NCI-H1105 (cell line): Measurements from ENCODE around the gene CPLX1.
A peak's percentile ranks its signal among the peaks of the same experiment; 100 is the strongest.

ENCODE experiments used
- DNase-seq: peaks from one replicate; lab custom pipeline; 2025; lab: John Stamatoyannopoulos, UW

CPLX1 gene

DNA sequence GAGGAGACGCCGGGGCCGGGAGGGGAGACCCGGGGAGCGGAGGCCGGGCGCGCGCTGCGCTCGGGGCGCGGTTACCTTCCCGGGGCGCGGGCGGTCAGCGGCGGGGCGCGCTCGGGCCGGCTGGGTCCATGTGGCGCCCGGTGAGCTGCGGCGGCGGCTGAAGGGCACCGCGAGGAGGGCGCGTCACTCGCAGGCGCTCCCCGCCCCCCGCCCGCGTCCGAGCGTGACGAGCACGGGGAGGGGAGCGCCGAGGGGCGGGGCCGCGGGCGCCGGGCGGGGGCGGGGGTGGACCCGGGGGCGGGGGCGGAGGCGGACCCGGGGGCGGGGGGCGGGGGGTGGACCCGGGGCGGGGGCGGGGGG is at the start of gene CPLX1:
TSS of gene CPLX1 (minus strand) at position 159 of the 360 bp plus-strand sequence. CDS start 1,607 bp downstream, outside the sequence.
- DNase-seq, result peak; percentile 34

- no peak for DNase-seq
These were observed 49.3 kb upstream of the CPLX1 start for GRCh38 chr4:874971-875817.

- no peak for DNase-seq
These were observed 48.1 kb upstream of the CPLX1 start for GRCh38 chr4:874056-874455.

DNA sequence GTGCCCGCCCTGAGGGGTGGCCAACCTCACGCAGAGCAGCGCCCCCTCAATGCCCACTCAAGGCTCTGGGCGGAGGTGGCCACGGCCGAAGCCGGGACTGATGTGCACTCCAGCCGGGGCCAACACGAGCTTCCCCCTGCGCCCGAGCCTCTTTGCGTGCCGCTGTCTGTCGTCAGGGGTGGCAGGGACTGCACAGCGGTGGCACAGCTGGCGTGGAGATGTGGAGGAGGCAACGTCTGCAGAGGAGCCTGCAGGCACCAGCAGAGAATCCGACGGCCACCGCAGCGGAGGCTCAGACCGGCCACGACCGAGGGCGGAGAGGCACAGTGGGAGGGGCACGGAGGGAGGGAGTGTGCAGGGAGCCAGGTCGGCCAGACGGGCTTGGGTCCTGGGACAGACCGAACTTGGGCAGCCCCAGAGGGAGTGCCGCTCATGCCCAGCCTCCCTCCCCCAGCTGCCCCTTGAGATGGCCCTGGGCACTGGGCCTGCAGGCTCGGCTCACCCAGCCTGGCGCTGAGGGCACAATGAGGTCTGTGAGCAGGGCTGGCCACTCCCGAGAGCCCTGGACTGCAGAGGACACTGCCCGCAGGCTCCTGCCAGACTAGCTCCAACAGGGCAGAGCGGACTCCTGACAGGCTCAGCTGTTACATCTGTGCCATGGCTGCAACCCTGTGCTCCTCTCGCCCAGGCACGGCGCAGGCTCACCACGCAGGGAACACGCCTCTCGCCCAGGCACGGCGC is 46.5 kb upstream of the CPLX1 start:
- DNase-seq, result no peak

DNA sequence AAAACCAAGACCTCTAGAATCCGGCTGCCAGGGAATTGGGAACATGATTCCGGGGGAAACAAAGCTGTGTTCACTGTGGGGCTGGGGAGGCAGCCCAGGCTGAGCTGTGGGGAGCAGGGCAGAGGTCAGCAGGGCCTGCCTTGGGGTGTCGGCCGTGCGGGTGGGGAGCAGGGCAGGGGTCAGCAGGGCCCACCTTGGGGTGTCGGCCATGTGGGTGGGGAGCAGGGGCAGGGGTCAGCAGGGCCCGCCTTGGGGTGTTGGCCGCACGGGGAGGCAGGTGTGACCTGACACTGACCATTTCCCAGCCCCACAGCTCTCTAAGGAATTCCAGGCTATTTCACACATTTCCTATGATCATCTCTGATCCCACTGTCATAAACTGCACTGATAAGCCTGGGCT is 45.6 kb upstream of the CPLX1 start:
- DNase-seq, result no peak

- no peak for DNase-seq
These were observed 45.0 kb upstream of the CPLX1 start for GRCh38 chr4:870951-871350.

DNA sequence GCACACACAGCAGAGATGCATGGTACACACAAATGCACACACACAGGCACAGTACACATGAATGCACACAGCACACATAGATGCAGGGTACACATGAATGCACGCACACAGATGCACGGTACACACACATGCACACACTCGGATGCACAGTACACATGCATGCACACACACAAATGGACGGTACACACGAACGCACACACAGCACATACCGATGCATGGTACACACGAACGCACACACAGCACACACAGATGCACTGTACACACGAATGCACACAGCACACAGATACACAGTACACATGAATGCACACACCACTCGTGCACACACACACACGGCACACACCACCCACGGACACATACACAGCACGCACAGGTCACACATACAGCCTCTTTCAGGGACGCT is 43.8 kb upstream of the CPLX1 start:
- DNase-seq, result no peak

DNA sequence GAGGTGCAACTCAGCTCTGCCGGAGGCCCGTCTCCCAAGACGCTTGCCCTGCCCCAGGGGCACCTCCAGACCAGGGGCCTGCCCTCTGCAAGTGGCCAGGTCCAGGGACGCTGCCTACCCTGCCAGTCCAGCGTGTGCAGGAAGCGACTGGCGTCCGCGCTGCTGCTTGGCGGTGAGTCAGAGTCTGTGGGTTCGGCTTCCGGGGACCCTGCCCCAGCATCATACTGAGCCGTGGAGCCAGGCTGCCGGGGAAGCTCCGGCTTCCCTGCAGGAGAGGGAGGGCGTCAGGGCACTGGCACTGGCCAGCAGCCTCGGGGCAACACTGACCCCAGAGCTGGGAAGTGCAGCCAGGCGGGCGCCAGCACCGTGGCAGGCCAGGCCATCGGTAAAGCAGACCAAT is 42.5 kb upstream of the CPLX1 start:
- no peak for DNase-seq

GRCh38 chr4:867526-868250 is 41.8 kb upstream of the CPLX1 start:
- DNase-seq, result no peak

GRCh38 chr4:866761-867390 is 40.9 kb upstream of the CPLX1 start:
- no peak for DNase-seq

DNA sequence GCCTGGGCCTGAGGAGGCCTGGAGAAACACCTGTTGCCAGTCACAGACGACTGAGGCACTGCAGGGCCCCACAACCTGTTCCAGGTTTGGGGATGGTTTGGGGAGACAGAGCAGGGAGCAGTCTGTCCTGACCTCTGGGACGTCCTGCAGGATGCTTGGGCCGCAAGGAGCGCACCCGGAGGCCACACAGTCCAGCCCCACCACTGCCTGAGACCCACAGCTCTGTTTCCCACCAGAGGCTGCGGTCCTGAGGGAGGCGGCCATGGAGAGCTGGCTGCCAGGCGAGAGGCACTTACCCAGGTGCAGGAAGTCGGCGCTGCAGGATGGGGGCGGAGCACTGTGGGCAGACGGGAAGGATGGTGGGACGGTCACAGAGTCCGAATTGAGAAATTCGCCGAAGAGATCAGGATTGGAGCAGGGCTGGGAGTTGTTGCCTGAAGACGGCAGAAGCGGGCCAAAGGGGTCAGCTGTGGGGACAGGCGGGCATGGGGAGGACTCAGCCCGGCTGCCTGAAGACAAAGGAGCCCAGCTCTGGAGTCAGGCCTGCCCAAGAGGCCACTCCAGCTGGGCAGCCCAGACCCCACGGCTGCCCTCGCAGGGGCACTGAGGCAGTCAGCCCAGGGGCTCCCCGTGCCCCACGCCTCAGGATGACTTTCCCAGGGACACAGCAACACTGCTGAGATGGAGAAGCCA is 40.3 kb upstream of the CPLX1 start:
- DNase-seq, result no peak

DNA sequence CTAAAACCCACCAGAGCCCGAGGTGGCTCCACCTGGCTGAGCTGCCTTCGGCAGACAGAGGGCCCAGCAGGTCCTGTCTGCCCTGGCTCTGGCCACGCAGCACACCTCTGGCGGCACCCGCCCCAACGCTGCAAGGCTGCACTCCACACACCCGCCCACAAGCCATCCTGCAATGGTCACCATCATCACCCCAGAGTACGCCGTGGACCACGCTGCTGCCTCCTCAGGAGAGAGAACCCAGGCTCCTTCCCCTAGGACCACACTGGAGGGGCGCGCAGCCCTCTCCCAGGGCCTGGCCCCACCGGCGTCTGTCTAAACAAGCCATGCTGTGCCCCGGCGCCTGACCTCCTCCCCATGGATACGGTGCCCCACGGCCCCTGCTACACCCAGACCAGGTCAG is 39.6 kb upstream of the CPLX1 start:
- DNase-seq, result no peak

DNA sequence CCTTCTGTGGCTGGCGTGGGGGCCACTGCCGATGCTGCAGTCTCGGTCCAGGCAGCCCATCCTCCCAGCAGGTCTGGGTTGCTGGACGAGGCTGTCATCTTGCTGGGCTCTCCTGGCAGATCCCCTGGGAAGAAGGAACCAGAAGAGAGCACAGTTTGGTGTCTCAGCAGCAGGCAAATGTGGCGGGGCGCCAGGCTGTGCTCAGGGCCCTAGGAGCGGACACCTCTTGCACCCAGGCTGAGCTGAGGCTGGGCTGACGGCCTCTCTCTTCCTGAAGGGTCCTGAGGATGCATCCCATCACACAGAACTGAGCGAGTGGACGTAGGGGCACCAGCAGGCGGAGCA is 39.2 kb upstream of the CPLX1 start:
- no peak for DNase-seq

DNA sequence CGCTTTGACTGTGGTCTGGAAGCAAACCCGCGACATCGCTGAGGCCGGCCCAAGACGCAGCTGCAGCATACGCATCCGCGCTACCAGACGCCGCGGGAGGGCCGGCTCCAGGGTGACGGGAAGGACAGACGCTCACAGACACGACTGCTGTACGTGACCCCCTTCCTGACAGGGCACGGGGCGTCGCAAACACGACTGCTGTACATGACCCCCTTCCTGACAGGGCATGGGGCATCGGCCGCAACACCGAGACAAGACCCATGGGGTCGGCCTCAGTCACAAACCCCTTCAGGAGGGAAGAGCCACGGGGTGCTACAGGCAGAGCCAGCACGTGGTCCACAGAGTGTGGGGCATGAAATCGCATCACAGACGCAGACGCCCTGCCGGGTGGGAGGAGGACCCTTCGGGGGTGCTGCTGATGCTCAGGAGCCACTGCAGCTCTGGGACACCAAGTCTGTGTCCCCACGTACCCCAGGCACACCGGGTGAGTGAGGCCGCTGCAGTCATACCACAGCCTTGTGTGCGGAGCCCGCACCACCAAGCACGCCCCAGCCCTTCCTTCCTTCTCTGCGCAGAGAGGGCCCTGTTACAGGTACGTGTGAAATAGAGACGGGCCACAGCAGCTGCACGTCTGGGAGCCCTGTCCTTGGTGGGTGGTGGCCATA is 38.7 kb upstream of the CPLX1 start:
- DNase-seq, result no peak

DNA sequence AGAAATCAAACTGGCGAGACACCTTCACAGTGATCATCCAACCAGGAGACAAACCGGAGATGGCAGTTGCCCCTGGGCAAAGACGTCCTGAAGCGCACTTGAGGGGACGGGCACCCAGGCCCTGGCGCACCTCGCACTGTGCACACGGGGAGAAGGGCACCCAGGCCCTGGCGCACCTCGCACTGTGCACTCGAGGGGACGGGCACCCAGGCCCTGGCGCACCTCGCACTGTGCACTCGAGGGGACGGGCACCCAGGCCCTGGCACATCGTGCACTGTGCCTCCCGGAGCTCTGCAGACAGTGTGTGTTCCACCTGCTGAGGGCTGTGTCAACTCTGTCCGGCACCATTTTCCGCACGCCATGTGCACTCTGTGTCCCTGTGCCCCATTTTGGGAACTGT is 34.6 kb upstream of the CPLX1 start:
- no peak for DNase-seq

DNA sequence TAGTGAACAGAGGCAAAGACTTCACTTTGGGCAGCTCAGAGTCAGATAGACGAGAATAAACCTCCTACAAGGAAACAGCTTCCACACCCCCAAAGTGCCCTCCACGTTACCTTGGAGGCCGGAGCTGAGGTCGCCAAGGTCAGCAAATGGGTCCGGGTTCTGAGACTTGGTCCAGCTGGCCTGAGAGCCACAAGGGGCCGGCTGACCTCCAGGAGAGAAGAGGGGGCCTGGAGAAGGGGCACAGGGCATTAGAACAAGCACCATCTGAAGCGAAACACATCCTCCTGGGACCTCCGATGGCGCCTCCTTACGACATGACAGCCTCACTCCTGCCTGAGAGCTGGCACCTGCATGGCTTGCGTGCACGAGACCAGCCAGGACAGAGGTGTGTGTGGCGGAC is 33.6 kb upstream of the CPLX1 start:
- DNase-seq, result no peak

DNA sequence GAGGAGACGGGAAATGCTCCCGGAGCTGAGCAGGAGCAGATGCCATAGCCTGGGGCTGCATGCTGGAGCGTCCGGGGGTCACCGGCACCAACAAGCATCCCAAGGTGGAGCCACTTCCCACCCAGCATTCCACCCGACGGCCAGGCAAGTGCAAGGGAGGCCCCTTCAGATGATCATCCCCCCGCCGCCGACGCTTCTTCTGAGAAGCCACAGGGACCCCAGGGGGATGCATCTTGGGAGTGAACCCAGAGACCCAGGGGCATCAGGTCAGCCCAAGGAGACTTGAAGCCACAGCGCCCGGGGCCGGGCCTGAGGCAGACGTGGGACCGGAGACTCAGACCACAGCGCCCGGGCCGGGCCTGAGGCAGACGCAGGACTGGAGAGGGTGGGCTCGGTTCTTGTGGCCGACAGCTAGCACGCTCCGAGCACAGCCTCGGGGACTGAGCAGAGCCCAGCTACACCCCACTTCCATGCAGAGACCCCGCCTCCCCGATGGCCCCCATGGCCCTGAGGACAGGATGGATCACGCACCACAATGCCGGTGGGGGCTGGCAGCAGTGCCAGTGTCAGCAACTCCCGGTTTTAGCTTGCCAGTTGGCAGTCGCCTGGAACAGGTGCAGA is 33.0 kb upstream of the CPLX1 start:
- no peak for DNase-seq

DNA sequence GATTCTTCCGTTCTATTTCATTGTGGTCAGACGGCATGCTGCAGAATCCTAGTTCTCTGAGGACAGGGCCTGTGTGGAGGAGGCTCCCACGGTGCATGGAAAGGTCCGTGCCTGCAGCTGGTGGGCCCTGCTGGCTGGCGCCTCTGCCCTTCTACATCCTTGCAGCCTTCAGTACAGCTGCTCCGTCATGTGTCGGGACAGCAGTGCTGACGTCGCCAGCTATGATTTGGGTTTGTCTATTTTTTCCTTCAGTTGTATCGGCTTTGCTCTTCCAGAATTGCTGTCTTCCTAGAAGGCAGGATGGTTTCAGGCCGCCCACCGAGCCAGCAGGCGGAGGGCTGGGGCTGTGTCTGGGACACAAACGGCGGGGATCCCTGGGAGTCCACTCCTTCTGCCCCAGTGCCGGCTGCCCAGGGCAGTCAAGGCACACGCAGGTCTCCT is 32.1 kb upstream of the CPLX1 start:
- no peak for DNase-seq

- DNase-seq, result no peak
These were observed 31.5 kb upstream of the CPLX1 start for GRCh38 chr4:857461-857860.

DNA sequence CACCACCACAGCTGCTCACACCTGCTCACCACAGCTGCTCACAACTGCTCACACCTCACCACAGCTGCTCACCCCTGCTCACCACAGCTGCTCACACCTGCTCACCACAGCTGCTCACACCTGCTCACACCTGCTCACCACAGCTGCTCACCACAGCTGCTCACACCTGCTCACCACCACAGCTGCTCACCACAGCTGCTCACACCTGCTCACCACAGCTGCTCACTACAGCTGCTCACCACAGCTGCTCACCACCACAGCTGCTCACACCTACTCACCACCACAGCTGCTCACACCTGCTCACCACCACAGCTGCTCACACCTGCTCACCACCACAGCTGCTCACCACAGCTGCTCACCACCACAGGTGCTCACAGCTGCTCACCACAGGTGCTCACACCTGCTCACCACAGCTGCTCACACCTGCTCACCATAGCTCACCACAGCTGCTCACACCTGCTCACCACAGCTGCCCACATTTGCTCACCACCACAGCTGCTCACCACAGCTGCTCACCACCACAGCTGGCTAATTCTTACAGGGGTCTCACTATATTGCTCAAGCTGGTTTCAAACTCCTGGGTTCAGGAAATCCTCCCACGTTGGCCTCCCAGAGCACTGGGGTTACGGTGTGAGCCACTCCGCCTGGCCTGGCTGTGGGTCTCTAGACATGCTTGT is 30.4 kb upstream of the CPLX1 start:
- no peak for DNase-seq
